ENCODE measurements around the gene ADH4.

Gene ADH4

DNA sequence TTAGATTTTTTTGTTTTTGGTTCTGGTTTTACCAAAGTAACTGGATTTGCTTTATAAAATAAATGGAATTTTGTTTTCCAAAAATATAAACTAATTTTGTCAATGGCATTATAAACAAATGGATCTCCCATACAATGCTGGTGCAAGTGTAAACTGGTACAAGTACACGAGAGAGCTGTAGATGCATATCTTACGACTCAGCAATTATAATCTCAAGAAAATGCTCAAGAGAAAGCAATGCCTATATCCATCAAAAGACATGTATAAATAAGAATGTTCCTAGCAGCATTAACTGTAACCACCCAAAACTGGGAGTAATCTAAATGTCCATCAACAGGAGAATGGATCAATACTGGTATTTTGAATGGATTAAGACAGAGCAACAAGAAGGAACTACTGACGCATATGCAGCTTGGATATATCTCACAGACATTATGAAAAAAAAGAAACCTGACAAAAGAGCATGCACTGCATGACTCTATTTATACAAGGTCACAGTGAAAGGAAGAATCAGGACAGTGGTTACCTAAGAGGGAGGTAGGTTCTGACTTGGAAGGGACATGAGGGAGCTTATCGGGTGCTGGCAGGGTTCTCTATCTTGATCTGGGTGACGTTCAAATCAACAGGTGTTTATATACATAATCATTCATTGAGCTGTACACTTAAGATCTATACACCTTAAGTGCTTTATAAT, 65.0 kb downstream of the ADH4 start:
- no peak for ATAC-seq

DNA sequence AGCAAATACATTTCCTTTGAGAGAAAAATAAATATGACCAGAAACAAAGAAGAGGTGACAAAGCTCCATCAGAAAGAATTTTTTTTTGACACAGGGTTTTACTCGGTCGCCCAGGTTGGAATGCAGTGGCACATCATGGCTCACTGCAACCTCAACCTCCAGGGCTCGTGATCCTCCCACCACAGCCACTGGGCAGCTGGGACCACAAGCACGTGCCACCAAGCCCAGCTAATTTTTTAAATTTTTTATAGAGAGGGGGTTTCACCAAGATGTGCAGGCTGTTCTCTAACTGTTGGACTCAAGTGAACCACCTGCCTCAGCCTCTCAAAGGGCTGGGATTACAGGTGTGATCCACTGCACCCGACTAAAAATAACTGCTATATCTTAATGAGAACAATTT, 65.8 kb downstream of the ADH4 start:
- ATAC-seq = no peak

DNA sequence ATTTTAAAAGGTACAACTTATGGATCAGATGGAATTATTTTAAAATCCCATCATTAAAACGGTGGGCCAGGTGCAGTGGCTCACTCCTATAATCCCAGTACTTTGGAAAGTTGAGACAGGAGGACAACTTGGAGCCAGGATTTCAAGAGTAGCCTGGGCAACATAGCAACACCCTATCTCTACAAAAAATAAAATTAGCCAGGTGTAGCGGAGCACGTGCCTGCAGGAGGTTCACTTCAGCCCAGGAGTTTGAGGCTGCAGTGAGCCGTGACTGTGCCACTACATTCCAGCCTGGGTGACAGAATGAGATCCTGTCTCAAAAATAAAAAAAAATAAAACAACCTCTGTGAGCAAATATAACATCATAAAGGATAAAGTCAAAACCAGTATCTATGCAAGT, 66.9 kb downstream of the ADH4 start:
- no peak for ATAC-seq

DNA sequence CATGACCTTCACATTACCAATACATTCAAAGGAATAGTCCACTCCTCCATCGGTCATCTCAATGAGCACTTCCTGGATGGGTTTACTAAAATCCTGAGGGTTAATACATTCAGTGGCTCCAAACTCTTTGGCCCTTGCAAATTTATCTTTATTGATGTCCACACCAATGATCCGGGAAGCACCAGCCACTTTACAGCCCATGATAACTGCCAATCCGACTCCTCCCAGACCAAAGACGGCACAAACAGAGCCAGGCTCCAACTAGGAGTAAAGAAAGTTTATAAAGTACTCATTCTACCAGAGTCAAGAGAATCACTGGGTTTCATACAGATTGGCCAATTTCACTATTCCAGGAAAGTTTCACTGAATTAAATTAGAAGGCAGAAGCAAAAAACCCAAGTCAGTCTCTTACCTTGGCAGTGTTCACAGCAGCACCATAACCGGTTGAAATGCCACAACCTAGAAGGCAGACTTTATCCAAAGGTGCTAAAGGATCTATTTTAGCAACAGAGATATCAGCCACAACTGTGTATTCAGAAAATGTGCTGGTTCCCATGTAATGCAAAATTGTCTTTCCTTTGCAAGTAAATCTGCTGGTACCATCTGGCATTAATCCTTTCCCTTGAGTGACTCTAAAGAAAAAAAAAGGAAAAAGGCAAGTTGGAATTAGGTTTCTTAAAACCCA, 67.7 kb downstream of the ADH4 start:
- ATAC-seq = no peak

DNA sequence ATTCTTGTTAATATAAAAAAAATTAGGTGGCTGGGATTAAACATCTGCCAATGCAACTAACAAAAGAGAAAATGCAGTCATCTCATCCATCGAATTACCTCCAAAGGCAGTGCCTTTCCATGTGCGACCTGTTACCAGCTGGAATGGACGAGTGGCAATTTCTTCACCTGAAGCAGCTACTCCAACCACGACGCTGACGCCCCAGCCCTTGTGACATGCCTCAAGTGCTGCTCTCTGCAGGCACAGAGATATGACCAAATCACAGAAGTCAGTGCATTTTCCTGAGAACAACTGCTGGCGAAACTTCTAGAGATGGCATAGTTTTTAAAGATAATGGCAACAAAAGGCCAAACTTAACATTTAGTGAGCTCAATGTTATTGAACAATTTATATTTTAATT, 69.3 kb downstream of the ADH4 start:
- ATAC-seq = no peak
